GM11168 (cell line): ENCODE data around the gene CLMN.
"Not testable (repeated sequence)": the region's sequence is repeated elsewhere in the genome, so short reads cannot be mapped to it uniquely, and the experiment has no call there.

Experiments
- in situ Hi-C: fragments of 300-500 bp; cut with MboI; formaldehyde crosslinking; loops from one replicate; pipeline ENCODE4 v1.12.0; 2022; ENCODE audit warnings: low sequenced_read_pairs; ENCODE audit not compliant: unreplicated experiment

Gene CLMN

GRCh38 chr14:95290871-95291431 is 28.8 kb downstream of the CLMN start:
- in situ Hi-C loops: no loop called here

GRCh38 chr14:95290021-95290420 is 29.7 kb downstream of the CLMN start:
- in situ Hi-C loops: no loop called here

DNA sequence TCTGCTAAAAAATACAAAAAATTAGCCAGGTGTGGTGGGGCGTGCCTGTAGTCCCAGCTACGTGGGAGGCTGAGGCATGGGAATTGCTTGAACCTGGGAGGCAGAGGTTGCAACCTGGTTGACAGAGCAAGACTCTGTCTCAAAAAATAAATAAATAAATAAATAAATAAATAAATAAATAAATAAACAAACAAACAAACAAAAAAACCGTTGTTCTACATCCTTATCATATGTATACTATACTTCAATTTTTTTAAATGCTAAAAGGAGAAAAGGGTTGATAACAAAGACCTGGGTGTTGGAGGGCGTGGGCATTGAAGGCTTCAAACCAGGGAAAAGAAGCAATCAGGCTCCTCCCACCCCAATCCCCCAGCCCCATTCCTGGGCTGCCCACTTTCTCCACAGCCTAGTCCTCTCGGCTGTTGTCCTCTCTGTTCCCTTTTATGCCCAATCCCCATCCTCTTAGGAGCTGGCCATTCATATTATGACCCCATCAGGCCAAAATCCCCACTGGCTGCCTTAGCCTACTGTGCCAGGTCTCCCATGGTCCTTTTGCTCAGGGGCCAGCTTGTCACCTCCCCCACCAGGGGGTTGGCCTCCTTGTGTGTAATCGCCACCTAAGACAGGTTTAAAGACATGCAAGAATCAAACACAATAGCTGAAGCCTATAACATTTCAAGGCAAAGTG is 30.2 kb downstream of the CLMN start:
- in situ Hi-C loops: no loop called here

DNA sequence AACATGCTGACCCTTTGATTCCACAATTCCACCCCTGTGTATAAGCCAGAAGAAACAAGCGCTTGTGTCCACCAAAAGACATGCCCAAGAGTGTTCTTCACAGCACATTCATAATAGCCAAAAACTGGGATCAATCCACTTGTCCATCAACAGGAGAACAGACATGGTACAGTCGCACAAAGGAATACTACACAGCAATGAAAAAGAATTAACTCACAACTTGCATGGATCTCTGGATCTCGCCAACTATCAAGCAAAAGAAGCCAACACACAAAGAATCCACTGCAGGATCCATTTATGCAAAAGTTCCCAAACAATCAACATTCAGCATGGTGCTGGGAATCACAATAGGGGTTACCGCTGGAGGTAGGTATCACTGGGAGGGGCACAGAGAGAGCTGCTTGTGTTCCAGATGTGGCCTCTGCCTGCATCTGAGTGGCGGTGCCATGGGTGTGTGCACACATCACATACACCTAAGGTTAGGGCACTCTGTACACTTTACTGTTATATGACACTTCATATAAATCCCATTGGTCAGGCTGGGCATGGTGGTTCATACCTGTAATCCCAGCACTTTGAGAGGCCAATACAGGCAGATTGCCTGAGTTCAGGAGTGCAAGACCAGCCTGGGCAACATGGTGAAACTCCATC is 30.9 kb downstream of the CLMN start:
- in situ Hi-C loops: no loop called here

DNA sequence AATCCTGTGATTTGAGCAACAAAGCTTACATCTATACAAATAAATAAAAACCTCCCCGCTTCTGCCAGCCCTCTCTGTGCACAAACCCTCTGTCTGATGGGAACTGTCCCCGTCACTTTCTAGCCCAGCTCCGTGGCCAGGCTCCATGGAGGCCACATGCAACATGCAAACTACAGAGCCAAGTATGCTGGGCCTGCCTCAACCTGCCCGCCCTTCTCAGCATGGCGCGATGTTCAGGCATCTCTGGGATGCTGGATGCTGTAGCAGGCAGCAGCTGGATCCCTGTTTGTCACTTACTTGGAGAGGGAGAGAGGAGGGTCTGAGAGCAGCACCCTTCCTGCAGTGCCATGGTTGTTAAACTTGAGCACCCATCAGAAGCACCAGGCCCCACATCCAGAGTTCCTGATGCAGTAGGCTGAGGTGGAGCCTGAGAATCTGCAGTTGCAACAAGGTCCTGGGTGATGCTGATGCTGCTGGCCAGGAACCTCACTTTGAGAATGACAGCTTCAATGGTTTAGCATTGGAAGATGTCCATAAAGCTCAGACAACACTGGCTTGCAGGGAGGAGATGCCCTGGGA is 32.4 kb downstream of the CLMN start:
- in situ Hi-C loops: no loop called here

- in situ Hi-C loops: no loop called here
Measured at GRCh38 chr14:95286645-95287044, 33.1 kb downstream of the CLMN start.

GRCh38 chr14:95285566-95285965 is 34.1 kb downstream of the CLMN start:
- in situ Hi-C loops: no loop called here

- in situ Hi-C loops: not testable (repeated sequence)
Measured at GRCh38 chr14:95283802-95284201, 35.9 kb downstream of the CLMN start.

GRCh38 chr14:95282986-95283380 is 36.7 kb downstream of the CLMN start:
- in situ Hi-C loops: not testable (repeated sequence)

DNA sequence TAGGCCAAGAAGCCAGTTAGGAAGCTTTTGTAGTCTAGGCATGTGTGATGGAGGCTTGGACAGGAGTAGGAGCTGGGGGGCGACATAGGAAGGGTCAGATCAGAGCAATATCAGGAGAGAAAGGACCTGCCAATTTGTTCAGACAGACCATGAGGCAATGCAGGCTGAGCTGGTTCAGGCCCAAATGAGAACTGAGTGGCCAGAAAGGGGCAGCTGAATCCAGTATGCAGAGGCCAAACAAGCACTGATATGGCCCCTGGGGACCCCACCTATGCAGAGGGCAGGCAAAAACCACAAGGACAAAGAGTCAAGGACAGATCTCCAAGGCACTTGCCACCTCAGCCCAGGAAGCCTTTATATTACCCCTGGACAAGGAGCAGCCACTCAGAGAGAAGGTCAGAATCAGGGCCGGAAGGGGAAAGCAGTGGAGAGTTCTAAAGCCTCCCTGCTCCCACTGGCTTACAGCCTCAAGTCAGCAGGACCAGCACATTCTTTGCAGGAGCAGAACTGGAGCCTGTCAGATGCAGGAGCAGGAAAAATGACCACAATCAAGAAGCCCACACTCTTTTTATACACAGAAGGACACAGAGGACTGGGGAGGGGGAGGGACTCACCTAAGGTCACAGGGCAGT is 37.2 kb downstream of the CLMN start:
- in situ Hi-C loops: no loop called here

DNA sequence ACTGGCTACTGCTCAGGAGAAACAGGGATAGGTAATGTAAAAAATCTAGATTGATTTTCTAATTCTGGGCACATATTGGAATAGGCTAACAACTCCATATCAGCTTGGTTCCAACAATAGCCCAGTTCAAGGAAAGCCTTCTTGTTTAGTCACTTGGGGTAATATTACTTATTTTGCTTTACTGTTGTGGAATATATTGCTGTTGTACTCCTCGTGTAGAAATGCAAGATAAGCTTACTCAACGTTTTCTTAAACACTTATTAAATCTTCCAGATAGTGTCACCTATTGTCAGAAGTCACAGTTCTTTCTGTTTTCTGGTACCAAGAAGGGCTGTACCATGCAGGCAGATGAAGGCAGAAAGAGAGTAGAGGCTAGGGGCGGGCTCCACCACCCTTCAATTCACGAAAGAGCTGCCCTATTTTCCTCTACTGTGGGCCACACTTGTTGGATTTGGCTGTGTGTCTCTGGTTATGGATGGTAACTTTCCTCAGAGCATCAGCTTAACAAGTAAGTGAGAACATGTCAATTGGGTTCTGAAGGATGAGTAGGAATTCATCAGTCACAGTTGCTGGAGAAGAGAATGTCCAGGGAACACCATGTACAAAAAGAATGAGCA is 38.0 kb downstream of the CLMN start:
- in situ Hi-C loops: no loop called here

DNA sequence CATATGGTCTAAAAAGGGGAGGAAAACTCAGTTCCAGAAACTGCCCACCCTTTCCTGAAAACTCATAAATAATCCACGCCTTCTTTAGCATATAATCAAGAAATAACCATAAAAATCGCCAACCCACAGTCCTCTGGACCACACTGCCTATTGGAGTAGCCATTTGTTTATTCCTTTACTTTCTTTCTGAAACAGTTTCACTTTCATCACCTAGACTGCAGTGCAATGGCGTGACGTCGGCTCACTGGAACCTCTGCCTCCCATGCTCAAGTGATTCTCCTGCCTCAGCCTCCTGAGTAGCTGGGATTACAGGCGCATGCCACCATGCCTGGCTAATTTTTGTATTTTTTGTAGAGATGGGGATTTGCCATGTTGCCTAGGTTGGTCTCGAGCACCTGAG is 44.2 kb downstream of the CLMN start:
- in situ Hi-C loops: no loop called here

DNA sequence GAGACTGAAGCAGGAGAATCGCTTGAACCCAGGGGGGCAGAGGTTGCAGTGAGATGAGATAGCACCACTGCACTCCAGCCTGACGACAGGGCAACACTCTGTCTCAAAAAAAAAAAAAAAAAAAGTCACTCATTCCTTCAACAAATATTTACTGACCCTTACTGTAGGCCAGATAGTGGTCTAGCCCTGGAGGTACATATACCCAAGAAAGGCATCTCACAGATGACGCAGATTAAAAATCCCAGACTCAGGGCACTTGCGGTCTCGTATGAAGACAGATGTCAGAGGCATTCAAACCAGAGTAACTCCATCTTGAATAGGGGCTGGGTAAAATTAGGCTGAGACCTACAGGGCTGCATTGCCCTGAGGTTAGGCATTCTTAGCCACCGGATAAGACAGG is 44.8 kb downstream of the CLMN start:
- in situ Hi-C loops: no loop called here

DNA sequence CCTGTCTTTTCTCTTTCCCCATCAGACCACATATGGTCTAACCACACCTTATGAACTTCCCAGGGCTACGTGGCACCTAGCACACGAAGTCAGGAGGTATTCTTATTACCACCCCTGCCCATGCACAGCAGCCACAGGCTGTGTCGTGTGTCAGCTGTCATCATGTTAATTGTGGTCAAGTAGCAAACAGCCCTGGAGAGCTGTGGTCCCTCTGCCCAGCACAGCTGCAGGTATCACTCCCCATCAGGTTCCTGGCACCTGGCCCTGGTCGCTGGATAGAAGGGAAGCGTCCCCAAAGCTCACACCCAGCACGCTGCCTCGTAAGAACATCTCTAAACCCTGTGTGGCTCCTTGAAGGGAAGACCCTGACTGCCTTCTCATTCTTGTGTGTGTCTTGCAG is 45.4 kb downstream of the CLMN start:
- in situ Hi-C loops: no loop called here

DNA sequence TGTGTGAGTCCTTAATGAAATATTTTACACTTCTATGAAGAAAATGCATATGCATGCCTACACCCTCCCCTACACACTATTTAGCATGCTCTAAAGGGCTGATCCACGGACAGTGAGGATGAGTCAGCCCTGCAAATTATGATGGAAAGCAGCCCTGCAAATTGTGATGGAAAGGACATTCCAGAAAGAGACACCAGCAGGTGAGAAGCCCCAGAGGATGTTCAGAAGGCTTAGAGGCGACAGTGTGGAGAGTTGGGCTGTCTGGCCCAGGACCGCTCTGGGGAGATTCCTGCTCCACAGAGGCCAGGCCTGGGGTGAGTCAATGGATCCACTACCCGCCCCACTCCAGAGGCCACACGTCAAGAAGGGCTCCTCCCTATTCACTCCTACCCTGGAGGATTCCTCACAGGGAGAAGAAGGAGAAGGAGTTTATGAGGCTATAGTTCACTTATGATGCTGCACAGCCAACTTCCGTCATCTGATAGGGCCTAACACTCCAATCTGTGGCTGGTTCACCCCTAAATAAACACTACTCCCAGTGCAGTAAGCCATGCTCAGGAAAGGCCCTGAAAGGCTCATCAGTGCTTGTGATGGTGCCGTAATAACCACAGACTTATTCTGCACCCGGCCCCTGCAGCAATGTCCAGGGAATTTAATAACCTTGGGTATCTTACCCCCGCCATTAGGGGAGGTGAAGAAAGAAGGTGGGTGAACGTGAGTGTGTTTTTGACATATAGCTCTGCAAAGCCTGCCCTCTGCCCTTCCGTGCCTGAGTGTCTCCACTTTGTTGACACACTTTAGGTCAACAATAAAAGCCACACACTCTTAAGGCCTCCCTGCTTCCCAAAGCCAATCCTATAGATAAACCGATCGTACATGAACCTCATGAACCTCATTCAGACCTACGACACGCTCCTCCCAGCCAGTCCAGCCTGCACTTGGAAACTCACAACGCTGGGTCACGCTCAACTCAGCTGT is 46.4 kb downstream of the CLMN start:
- in situ Hi-C loops: no loop called here

GRCh38 chr14:95272057-95272456 is 47.7 kb downstream of the CLMN start:
- in situ Hi-C loops: no loop called here

DNA sequence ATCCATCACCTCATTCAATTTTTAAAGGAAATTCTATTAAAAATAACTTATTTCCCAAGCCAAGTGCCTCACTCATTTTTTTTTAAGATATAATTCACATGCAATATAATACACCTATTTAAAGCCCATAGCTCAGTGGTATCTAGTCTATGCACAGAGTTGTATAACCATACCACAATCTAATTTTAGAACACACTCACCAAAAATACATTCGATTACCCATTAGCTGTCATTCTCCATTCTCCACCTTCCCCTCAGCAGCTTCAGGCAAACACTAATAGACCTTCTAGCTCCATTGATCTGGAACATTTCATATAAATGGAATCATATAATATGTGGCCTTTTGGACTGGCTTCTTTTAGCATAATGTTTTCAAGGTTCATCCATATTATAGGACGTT is 49.5 kb downstream of the CLMN start:
- in situ Hi-C loops: no loop called here

- in situ Hi-C loops: no loop called here
Measured at GRCh38 chr14:95269493-95269892, 50.2 kb downstream of the CLMN start.

GRCh38 chr14:95268350-95268749 is 51.4 kb downstream of the CLMN start:
- in situ Hi-C loops: no loop called here
